ENCODE measurements around the gene PSG1.
A peak's percentile ranks its signal among the peaks of the same experiment; 100 is the strongest.
"Not testable (repeated sequence)": the region's sequence is repeated elsewhere in the genome, so short reads cannot be mapped to it uniquely, and the experiment has no call there.

DNA sequence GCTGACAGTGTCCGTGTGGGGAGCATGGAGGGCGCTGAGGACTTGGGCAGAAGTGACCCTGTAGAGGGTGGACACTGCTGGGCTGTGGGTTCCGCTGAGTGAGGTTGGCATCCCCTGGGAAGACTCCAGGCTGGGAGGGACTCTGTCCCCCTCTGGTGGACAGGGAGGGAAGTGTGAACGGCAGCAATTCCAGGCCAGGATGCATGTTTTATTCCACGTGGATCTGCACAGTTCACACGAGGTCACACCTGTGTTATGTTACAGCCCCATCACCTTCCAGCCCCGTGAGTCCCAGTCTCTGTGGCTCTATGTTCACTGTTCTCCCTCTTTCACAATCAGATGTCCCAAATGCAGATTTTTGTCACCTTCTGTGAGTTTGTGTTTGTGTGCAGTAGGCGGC is 1.8 kb upstream of the PSG1 start:
- not testable (repeated sequence) for TF ChIP-seq POLR2A (IDR thresholded peaks at IDR 0.05)
- peak in 1 of 4 experiments; percentile 58 for TF ChIP-seq CTCF (IDR thresholded peaks at IDR 0.05)
